Activated naive CD4-positive, alpha-beta T cell treated with anti-CD3 and anti-CD28 coated beads, Interleukin-2, amount 10 ng/mL, durations not matched to agents 7 days and 5 days (primary cell): ENCODE measurements around the gene EIF4G3.

Source experiments
- CTCF ChIA-PET: fragments of 350-600 bp; sonication (Branson Sonifier 250); formaldehyde crosslinking; loops from one replicate; lab custom pipeline; 2021; ENCODE audit warnings: antibody characterized with exemption; lab: Charles Lee
- DNase-seq: peaks from one replicate; pipeline ENCODE4 v3.0.0-alpha.2; 2020
- H3K27ac Mint-ChIP-seq: one replicate; pipeline ENCODE4 v1.8.0; 2021; ENCODE audit warnings: mild to moderate bottlenecking, moderate library complexity, mixed read lengths
- H3K27me3 Mint-ChIP-seq: one replicate; pipeline ENCODE4 v1.8.0; 2021; ENCODE audit warnings: mild to moderate bottlenecking, mixed read lengths
- H3K36me3 Mint-ChIP-seq: one replicate; pipeline ENCODE4 v1.8.0; 2021; ENCODE audit warnings: mixed read lengths
- H3K4me1 Mint-ChIP-seq: one replicate; pipeline ENCODE4 v1.8.0; 2021; ENCODE audit warnings: mixed read lengths
- H3K4me3 Mint-ChIP-seq: one replicate; pipeline ENCODE4 v1.8.0; 2021; ENCODE audit warnings: mild to moderate bottlenecking, moderate library complexity, mixed read lengths
- H3K9me3 Mint-ChIP-seq: one replicate; pipeline ENCODE4 v1.8.0; 2021; ENCODE audit warnings: mixed read lengths

Gene EIF4G3

GRCh38 chr1:20770314-20771087 lies 406.2 kb downstream of the EIF4G3 start:
- Mint-ChIP-seq H3K27me3 (no peaks in the 10 kb centered on the region), H3K36me3 (peaks cover 64% of the 10 kb centered on the region), H3K9me3 (no peaks in the 10 kb centered on the region), H3K4me3 (no peak overlapping the region), H3K27ac (no peak overlapping the region), H3K4me1 (no peaks in the 10 kb centered on the region)
- no peak for DNase-seq
- CTCF ChIA-PET: no interaction called here

DNA sequence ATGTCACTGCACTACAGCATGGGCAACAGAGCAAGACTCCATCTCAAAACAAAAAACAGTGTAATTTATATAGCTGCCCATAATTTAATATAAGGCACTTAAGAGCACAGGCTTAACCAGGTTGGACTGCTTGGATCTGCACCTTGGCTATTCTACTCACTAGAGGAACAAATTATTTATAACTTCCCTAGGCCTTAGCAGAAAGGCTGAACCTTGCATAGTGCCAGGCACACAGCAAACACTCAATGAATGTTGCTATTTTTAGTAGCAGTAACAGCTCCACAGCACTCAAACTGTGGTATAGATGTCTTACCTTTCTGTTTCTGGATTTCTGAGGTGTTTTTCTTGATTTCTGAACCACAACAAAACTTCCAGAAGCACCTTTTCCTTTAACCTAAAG lies 409.4 kb downstream of the EIF4G3 start:
- Mint-ChIP-seq H3K4me3 (no peak overlapping the region), H3K27ac (no peak overlapping the region), H3K9me3 (no peaks in the 10 kb centered on the region), H3K36me3 (peaks cover 60% of the 10 kb centered on the region), H3K27me3 (no peaks in the 10 kb centered on the region), H3K4me1 (no peaks in the 10 kb centered on the region)
- CTCF ChIA-PET: interaction anchor here (1.6 kb wide), 1 partner anchor 70 kb away, joined by 3 read pairs; no protein-coding TSS in a partner anchor
- DNase-seq: no peak

DNA sequence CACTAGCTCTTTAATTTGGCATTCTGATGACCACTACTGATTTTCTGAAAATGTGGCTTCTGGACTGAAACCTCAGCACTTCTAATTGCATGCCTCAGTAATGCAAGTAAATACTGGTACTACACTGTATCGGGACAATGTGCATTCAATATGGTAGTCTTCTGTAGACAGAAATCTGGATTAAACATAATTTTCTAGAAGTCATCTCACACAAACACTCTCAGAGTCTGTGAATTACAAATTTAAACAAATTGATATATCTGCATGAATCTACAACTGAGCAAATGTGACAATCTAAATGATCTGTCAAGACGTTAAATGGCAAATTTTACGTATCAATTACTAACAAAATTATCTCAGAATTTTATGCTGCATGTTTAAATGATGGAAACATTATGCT lies 413.3 kb downstream of the EIF4G3 start:
- H3K9me3 Mint-ChIP-seq: no peaks in the 10 kb centered on the region
- H3K36me3 Mint-ChIP-seq: peaks cover 61% of the 10 kb centered on the region
- H3K27ac Mint-ChIP-seq: no peak overlapping the region
- no peaks in the 10 kb centered on the region for H3K4me1 Mint-ChIP-seq
- CTCF ChIA-PET: no interaction called here
- H3K27me3 Mint-ChIP-seq: no peaks in the 10 kb centered on the region
- H3K4me3 Mint-ChIP-seq: no peak overlapping the region
- no peak for DNase-seq

DNA sequence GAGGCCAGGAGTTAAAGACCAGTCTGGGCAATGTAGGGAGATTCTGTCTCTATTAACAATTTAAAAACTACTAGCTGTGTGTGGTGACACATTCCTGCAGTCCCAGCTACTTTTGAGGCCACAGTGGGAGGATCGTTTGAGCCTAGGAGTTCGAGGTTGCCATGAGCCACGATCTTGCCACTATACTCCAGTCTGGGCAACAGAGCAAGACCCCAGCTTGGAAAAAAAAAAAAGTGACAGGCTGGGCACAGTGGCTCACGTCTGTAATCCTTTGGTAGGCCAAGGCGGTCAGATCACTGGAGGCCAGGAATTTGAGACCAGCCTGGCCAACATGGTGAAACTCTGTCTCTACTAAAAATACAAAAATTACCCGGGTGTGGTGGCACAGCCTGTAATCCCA lies 416.4 kb downstream of the EIF4G3 start:
- no peak for DNase-seq
- CTCF ChIA-PET: no interaction called here
- H3K36me3 Mint-ChIP-seq: peaks cover 62% of the 10 kb centered on the region
- H3K4me3 Mint-ChIP-seq: no peak overlapping the region
- H3K27me3 Mint-ChIP-seq: no peaks in the 10 kb centered on the region
- H3K27ac Mint-ChIP-seq: no peak overlapping the region
- H3K4me1 Mint-ChIP-seq: no peaks in the 10 kb centered on the region
- H3K9me3 Mint-ChIP-seq: no peaks in the 10 kb centered on the region
